ENCODE data around the gene DYNC1LI2.

Gene DYNC1LI2

DNA sequence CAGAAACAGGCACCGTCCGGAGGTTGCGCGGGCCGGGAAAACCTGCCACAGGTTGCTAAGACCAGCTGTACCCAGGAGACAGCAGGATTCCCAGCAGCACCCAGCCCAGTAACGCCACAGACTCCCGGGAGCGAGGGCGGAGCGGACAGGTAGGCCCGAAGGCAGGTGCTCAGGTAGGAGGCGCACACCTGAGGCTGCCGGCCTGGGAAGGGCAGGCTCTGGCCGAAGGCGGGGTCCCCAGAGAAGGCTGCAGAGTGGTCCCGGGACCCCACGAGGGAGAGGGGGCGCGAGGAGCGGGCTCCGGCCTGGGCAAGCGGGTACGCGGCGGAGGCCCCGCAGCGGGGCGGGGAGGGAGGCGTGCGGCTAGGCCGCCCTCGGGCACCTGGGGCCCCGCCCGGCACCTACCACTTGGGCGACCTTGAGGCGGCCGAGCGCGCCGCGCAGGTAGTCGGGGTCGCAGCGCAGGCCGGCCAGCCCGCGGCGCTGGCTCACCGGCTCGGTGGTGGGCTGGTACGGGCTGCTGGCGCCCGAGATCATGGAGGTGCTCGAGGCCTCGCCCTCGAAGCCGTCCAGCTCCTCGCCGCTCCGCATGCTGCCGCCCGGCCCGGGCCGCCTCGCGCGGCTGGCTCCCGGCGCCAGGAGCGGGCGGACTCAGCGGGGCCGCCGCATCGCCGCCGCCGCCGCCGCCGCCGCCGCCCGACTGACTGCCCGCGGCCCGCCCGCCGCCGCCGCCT is 55.3 kb downstream of the DYNC1LI2 start (continued):
- TF ChIP-seq, protein P1, sequence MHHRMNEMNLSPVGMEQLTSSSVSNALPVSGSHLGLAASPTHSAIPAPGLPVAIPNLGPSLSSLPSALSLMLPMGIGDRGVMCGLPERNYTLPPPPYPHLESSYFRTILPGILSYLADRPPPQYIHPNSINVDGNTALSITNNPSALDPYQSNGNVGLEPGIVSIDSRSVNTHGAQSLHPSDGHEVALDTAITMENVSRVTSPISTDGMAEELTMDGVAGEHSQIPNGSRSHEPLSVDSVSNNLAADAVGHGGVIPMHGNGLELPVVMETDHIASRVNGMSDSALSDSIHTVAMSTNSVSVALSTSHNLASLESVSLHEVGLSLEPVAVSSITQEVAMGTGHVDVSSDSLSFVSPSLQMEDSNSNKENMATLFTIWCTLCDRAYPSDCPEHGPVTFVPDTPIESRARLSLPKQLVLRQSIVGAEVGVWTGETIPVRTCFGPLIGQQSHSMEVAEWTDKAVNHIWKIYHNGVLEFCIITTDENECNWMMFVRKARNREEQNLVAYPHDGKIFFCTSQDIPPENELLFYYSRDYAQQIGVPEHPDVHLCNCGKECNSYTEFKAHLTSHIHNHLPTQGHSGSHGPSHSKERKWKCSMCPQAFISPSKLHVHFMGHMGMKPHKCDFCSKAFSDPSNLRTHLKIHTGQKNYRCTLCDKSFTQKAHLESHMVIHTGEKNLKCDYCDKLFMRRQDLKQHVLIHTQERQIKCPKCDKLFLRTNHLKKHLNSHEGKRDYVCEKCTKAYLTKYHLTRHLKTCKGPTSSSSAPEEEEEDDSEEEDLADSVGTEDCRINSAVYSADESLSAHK (tag by site-specific recombination; IDR thresholded peaks at IDR 0.05) = no peak
- no peak for TF ChIP-seq ZNF211 (tag by site-specific recombination; IDR thresholded peaks at IDR 0.05; ENCODE audit: low read depth)
- TF ChIP-seq ZNF354C (tag by site-specific recombination; IDR thresholded peaks at IDR 0.05; ENCODE audit: borderline replicate concordance, low read depth) = no peak
- no peak for TF ChIP-seq SP2 (tag by site-specific recombination; IDR thresholded peaks at IDR 0.05)
- TF ChIP-seq, protein P2, sequence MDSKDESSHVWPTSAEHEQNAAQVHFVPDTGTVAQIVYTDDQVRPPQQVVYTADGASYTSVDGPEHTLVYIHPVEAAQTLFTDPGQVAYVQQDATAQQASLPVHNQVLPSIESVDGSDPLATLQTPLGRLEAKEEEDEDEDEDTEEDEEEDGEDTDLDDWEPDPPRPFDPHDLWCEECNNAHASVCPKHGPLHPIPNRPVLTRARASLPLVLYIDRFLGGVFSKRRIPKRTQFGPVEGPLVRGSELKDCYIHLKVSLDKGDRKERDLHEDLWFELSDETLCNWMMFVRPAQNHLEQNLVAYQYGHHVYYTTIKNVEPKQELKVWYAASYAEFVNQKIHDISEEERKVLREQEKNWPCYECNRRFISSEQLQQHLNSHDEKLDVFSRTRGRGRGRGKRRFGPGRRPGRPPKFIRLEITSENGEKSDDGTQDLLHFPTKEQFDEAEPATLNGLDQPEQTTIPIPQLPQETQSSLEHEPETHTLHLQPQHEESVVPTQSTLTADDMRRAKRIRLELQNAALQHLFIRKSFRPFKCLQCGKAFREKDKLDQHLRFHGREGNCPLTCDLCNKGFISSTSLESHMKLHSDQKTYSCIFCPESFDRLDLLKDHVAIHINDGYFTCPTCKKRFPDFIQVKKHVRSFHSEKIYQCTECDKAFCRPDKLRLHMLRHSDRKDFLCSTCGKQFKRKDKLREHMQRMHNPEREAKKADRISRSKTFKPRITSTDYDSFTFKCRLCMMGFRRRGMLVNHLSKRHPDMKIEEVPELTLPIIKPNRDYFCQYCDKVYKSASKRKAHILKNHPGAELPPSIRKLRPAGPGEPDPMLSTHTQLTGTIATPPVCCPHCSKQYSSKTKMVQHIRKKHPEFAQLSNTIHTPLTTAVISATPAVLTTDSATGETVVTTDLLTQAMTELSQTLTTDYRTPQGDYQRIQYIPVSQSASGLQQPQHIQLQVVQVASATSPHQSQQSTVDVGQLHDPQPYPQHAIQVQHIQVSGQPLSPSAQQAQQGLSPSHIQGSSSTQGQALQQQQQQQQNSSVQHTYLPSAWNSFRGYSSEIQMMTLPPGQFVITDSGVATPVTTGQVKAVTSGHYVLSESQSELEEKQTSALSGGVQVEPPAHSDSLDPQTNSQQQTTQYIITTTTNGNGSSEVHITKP (tag by site-specific recombination; IDR thresholded peaks at IDR 0.05) = no peak
- no peak for TF ChIP-seq ZBTB17 (tag by site-specific recombination; IDR thresholded peaks at IDR 0.05)
- TF ChIP-seq, protein P3, sequence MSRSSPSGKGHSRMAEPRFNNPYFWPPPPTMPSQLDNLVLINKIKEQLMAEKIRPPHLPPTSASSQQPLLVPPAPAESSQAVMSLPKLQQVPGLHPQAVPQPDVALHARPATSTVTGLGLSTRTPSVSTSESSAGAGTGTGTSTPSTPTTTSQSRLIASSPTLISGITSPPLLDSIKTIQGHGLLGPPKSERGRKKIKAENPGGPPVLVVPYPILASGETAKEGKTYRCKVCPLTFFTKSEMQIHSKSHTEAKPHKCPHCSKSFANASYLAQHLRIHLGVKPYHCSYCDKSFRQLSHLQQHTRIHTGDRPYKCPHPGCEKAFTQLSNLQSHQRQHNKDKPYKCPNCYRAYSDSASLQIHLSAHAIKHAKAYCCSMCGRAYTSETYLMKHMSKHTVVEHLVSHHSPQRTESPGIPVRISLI (tag by site-specific recombination; IDR thresholded peaks at IDR 0.05) = no peak
- TF ChIP-seq ZFP3 (tag by site-specific recombination; IDR thresholded peaks at IDR 0.05; ENCODE audit: low read depth) = no peak
- no peak for TF ChIP-seq ZNF48 (tag by site-specific recombination; IDR thresholded peaks at IDR 0.05)
- TF ChIP-seq, protein P4, sequence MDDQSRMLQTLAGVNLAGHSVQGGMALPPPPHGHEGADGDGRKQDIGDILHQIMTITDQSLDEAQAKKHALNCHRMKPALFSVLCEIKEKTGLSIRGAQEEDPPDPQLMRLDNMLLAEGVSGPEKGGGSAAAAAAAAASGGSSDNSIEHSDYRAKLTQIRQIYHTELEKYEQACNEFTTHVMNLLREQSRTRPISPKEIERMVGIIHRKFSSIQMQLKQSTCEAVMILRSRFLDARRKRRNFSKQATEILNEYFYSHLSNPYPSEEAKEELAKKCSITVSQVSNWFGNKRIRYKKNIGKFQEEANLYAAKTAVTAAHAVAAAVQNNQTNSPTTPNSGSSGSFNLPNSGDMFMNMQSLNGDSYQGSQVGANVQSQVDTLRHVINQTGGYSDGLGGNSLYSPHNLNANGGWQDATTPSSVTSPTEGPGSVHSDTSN (CRISPR knock-in tag; IDR thresholded peaks at IDR 0.05) = 0 out of 2 replicates have a peak, but pooled peaks have one; percentile 42
- TF ChIP-seq ZNF202 (tag by site-specific recombination; IDR thresholded peaks at IDR 0.05; ENCODE audit: borderline replicate concordance) = no peak
- TF ChIP-seq MZF1 (tag by site-specific recombination; IDR thresholded peaks at IDR 0.05; ENCODE audit: borderline replicate concordance) = no peak
- no peak for TF ChIP-seq FEZF1 (tag by site-specific recombination; IDR thresholded peaks at IDR 0.05)
- TF ChIP-seq, protein P5, sequence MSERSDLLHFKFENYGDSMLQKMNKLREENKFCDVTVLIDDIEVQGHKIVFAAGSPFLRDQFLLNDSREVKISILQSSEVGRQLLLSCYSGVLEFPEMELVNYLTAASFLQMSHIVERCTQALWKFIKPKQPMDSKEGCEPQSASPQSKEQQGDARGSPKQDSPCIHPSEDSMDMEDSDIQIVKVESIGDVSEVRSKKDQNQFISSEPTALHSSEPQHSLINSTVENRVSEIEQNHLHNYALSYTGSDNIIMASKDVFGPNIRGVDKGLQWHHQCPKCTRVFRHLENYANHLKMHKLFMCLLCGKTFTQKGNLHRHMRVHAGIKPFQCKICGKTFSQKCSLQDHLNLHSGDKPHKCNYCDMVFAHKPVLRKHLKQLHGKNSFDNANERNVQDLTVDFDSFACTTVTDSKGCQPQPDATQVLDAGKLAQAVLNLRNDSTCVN (tag by site-specific recombination; optimal IDR thresholded peaks at IDR 0.05) = peak; percentile 62
- TF ChIP-seq ZNF2 (tag by site-specific recombination; IDR thresholded peaks at IDR 0.05) = peak; percentile 28; the same call in 1 of the 2 replicates
- peak; percentile 70 for TF ChIP-seq ZNF335 (tag by site-specific recombination; conservative IDR thresholded peaks at IDR 0.05)
- no peak for TF ChIP-seq ZNF621 (tag by site-specific recombination; IDR thresholded peaks at IDR 0.05)
- TF ChIP-seq, protein P6, sequence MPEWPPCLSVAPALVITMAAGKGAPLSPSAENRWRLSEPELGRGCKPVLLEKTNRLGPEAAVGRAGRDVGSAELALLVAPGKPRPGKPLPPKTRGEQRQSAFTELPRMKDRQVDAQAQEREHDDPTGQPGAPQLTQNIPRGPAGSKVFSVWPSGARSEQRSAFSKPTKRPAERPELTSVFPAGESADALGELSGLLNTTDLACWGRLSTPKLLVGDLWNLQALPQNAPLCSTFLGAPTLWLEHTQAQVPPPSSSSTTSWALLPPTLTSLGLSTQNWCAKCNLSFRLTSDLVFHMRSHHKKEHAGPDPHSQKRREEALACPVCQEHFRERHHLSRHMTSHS (tag by site-specific recombination; IDR thresholded peaks at IDR 0.05) = no peak
- no peak for TF ChIP-seq ZNF776 (tag by site-specific recombination; IDR thresholded peaks at IDR 0.05; ENCODE audit: borderline replicate concordance)
- TF ChIP-seq OVOL3 (tag by site-specific recombination; IDR thresholded peaks at IDR 0.05) = no peak
- no peak for TF ChIP-seq ZNF24 (tag by site-specific recombination; IDR thresholded peaks at IDR 0.05)
- TF ChIP-seq, protein P7, sequence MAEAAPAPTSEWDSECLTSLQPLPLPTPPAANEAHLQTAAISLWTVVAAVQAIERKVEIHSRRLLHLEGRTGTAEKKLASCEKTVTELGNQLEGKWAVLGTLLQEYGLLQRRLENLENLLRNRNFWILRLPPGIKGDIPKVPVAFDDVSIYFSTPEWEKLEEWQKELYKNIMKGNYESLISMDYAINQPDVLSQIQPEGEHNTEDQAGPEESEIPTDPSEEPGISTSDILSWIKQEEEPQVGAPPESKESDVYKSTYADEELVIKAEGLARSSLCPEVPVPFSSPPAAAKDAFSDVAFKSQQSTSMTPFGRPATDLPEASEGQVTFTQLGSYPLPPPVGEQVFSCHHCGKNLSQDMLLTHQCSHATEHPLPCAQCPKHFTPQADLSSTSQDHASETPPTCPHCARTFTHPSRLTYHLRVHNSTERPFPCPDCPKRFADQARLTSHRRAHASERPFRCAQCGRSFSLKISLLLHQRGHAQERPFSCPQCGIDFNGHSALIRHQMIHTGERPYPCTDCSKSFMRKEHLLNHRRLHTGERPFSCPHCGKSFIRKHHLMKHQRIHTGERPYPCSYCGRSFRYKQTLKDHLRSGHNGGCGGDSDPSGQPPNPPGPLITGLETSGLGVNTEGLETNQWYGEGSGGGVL (tag by site-specific recombination; IDR thresholded peaks at IDR 0.05) = 0 out of 2 replicates have a peak, but pooled peaks have one; percentile 5
- TF ChIP-seq ZNF555 (tag by site-specific recombination; conservative IDR thresholded peaks at IDR 0.05) = no peak
- no peak for TF ChIP-seq ZNF138 (tag by site-specific recombination; IDR thresholded peaks at IDR 0.05; ENCODE audit: borderline replicate concordance)
- no peak for TF ChIP-seq MEIS1 (CRISPR knock-in tag; IDR thresholded peaks at IDR 0.05; ENCODE audit: borderline replicate concordance)
- TF ChIP-seq ZNF292 (tag by site-specific recombination; IDR thresholded peaks at IDR 0.05; ENCODE audit: borderline replicate concordance, low read depth) = no peak
- TF ChIP-seq ZNF223 (tag by site-specific recombination; IDR thresholded peaks at IDR 0.05) = no peak

Measured in HEK293 (cell line).